AG09319 (cell line): ENCODE data around the gene AK2.
"Not testable (repeated sequence)": the region's sequence is repeated elsewhere in the genome, so short reads cannot be mapped to it uniquely, and the experiment has no call there.

ENCODE experiments used
- DNase-seq: peaks from one replicate; pipeline ENCODE4 v3.0.0-alpha.2; 2010; ENCODE audit warnings: low read depth; ENCODE audit errors: extremely low read depth
- TF ChIP-seq, protein P1 (sequence below): IDR thresholded peaks from 2 replicates; pipeline ENCODE4 v1.5.1; 2011; ENCODE audit warnings: low read depth, mild to moderate bottlenecking, inconsistent platforms, low read length, moderate library complexity

AK2 gene

GRCh38 chr1:33048426-33048825 lies 11.7 kb upstream of the AK2 start:
- DNase-seq = no peak
- TF ChIP-seq, protein P1, sequence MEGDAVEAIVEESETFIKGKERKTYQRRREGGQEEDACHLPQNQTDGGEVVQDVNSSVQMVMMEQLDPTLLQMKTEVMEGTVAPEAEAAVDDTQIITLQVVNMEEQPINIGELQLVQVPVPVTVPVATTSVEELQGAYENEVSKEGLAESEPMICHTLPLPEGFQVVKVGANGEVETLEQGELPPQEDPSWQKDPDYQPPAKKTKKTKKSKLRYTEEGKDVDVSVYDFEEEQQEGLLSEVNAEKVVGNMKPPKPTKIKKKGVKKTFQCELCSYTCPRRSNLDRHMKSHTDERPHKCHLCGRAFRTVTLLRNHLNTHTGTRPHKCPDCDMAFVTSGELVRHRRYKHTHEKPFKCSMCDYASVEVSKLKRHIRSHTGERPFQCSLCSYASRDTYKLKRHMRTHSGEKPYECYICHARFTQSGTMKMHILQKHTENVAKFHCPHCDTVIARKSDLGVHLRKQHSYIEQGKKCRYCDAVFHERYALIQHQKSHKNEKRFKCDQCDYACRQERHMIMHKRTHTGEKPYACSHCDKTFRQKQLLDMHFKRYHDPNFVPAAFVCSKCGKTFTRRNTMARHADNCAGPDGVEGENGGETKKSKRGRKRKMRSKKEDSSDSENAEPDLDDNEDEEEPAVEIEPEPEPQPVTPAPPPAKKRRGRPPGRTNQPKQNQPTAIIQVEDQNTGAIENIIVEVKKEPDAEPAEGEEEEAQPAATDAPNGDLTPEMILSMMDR = no peak

DNA sequence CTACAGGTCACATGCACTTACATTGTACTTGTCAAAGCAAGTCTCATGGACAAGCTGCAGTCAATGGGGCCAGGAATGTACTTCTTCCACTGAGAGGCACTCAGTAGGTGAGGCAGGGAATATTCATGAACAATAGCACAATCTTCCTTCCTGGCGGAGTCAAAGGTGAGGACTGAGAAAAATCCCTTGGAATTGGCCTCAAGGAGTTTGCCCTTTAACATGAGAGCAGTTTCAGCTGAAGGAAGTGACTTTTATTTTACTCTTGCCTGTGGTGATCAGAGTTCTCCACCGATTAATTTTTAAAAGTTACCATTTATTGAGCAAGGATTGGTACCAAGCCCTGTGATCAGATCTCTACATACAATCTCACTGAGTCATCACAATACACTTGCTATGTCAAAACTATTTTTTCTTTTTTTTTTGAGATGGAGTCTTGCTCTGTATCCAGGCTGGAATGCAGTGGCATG lies 11.2 kb upstream of the AK2 start:
- TF ChIP-seq, protein P1 = no peak
- no peak for DNase-seq

DNA sequence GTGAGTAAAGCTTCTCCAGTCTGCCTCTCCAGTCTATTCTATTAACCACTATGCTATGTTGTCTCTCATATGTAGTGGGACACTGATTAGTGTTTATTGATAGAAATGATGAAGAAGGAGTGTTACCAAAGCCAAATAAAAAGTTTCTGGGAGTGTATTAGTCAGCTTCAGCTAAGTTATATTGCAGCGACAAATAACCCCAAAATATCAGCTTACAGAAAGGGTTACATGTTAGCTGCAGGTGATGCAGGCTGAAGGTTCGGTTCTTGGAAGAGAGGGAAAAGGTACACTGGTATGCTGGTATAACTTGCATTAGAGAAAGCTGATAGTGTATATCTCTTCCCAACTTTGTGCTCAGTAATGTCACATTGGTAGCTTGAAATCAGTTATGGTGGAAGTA lies 10.6 kb upstream of the AK2 start:
- TF ChIP-seq, protein P1 = no peak
- DNase-seq = no peak

DNA sequence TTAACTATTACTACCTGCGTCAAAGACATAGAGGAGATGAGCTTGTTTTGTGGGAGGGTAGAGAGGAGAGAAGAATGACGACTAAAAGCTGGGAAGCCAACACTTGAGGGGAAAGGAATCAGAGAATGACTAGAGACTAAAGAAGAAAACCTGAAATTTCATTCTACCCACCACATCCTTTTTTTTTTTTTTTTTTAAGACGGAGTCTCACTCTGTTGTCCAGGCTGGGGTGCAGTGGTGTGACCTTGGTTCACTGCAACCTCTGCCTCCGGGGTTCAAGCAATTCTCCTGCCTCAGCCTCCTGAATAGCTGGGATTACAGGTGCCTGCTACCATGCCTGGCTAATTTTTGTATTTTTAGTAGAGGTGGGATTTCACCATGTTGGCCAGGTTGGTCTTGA lies 9.6 kb upstream of the AK2 start:
- not testable (repeated sequence) for DNase-seq

GRCh38 chr1:33045814-33046213 lies 9.1 kb upstream of the AK2 start:
- TF ChIP-seq, protein P1 = no peak
- no peak for DNase-seq

DNA sequence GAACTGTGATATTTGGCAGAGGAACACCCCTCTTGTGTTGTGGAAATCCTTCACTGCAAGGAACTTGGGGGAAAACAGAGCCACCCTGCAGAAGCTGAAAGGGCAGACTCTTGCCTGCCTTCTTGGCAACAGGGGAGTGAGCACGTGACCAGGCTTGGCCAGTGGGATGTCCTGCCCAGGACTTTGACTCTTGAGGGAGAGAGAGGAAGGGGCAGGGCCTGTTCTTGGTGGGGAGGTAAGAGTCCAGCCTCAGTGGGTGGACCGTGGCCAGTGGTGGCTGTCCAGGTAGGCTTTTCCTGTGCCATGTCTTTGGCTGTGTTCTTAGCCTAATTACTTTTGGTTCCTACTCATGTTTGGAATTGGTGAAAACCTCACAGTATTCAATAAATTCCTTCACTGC lies 8.6 kb upstream of the AK2 start:
- TF ChIP-seq, protein P1 = no peak
- DNase-seq = no peak

DNA sequence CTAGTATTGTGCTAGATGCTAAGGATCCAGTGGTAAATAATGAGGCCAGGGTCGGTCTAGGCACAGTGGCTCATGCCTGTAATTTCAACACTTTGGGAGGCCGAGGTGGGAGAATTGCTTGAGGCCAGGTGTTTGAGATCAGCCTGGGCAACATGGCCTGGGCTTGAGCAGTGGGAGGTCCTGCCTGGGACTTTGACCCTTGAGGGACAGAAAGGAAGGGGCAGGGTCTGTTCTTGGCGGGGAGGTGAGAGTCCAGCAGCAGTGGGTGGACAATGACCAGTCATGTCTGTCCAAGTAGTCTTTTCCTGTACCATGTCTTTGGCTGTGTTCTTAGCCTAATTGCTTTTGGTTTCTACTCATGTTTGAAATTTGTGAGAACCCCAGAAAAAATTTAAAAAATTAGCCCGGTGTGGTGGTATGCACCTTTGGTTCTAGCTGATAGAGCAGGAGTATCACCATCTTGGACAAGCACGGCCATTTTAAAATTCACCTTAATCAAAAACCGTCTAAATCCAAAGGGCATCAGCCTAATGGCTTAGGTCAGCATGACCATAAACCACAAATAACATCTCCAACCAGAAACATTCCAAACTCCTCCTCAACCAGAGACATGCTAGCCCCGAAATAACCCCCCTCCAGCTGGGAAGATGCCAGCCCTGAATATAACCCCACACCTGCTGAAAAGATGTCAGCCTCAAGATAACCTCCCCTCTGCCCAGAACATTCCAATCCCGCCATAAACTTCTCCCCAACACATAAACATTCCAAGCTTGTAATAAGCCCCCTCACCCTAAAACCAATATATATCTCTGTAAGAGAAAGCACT lies 6.8 kb upstream of the AK2 start:
- TF ChIP-seq, protein P1 = no peak
- DNase-seq = no peak

- no peak for DNase-seq
- TF ChIP-seq, protein P1 = no peak
Measured at GRCh38 chr1:33042831-33043230, 6.1 kb upstream of the AK2 start.
